ENCODE results near the gene C2orf69. TPM values are rescaled to one million over a fixed set of nuclear protein-coding genes. Genes with fewer than 3 reads are reported as not detected.
A peak's percentile ranks its signal among the peaks of the same experiment; 100 is the strongest.

The C2orf69 gene
- 20.3 and 21.8 TPM in 2 replicates for total RNA-seq

- Histone ChIP-seq H3K27ac (ENCODE audit: low read depth, low read length) (peak within 1 kb of the TSS; percentile 94), H3K79me2 (ENCODE audit: insufficient read depth, low read length) (peaks cover 46% of the 10 kb centered on the region), H3K4me1 (ENCODE audit: insufficient read depth, low read length) (peaks cover 16% of the 10 kb centered on the region), H3K4me2 (ENCODE audit: insufficient read depth, low read length) (peak within 1 kb of the TSS; percentile 93), H3K4me3 (ENCODE audit: insufficient read depth, low read length) (peak within 1 kb of the TSS; percentile 79), H3K27me3 (ENCODE audit: insufficient read depth, low read length) (no peaks in the 10 kb centered on the region), H4K20me1 (ENCODE audit: insufficient read depth, low read length) (peaks cover 13% of the 10 kb centered on the region), H3K9me3 (ENCODE audit: low read depth, low read length) (no peaks in the 10 kb centered on the region), H3K36me3 (ENCODE audit: insufficient read depth, low read length) (no peaks in the 10 kb centered on the region), H2AFZ (ENCODE audit: low read length) (peak within 1 kb of the TSS; percentile 84)
- no peak for TF ChIP-seq CTCF (IDR thresholded peaks at IDR 0.05; ENCODE audit: extremely low read depth, low read depth, low read length)
- peak; percentile 98 for DNase-seq (ENCODE audit: insufficient read length, low spot score, missing footprints)
These were observed at the start of gene C2orf69 for GRCh38 chr2:199911052-199911876. Gene C2orf69, plus strand, starts transcription at chr2:199911293. Its CDS starts 146 bp downstream, at chr2:199911439.

- DNase-seq (ENCODE audit: insufficient read length, low spot score, missing footprints), result no peak
- Histone ChIP-seq H3K36me3 (ENCODE audit: insufficient read depth, low read length) (no peaks in the 10 kb centered on the region), H3K27ac (ENCODE audit: low read depth, low read length) (no peak overlapping the region), H3K27me3 (ENCODE audit: insufficient read depth, low read length) (no peaks in the 10 kb centered on the region), H3K4me3 (ENCODE audit: insufficient read depth, low read length) (no peak overlapping the region), H4K20me1 (ENCODE audit: insufficient read depth, low read length) (no peaks in the 10 kb centered on the region), H3K4me2 (ENCODE audit: insufficient read depth, low read length) (no peak overlapping the region), H2AFZ (ENCODE audit: low read length) (no peak overlapping the region), H3K4me1 (ENCODE audit: insufficient read depth, low read length) (no peaks in the 10 kb centered on the region), H3K79me2 (ENCODE audit: insufficient read depth, low read length) (no peaks in the 10 kb centered on the region), H3K9me3 (ENCODE audit: low read depth, low read length) (no peaks in the 10 kb centered on the region)
- no peak for TF ChIP-seq CTCF (IDR thresholded peaks at IDR 0.05; ENCODE audit: extremely low read depth, low read depth, low read length)
These were observed 48.3 kb upstream of the C2orf69 start for GRCh38 chr2:199862788-199863187.

DNA sequence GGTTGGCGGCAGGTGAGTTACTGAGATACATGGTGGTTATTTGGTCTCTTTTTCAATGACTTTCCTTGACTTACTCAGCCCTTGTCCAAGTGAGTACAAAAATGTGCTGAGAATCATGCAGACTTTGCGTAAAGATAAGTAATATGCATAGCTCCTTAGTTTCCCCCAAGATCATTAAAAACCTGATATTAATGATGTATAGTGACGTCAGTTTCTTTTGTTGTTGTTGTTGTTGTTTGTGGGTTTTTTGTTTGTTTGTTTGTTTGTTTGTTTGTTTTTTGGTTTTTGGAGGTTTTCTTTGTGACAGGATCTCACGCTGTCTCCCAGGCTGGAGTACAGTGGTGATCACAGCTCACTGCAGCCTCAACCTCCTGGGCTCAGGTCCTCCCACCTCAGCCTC lies 45.2 kb upstream of the C2orf69 start:
- no peak for DNase-seq (ENCODE audit: insufficient read length, low spot score, missing footprints)
- H3K27me3 ChIP-seq (ENCODE audit: insufficient read depth, low read length), result no peaks in the 10 kb centered on the region
- no peak overlapping the region for H2AFZ ChIP-seq (ENCODE audit: low read length)
- no peaks in the 10 kb centered on the region for H4K20me1 ChIP-seq (ENCODE audit: insufficient read depth, low read length)
- no peaks in the 10 kb centered on the region for H3K79me2 ChIP-seq (ENCODE audit: insufficient read depth, low read length)
- no peaks in the 10 kb centered on the region for H3K36me3 ChIP-seq (ENCODE audit: insufficient read depth, low read length)
- H3K4me3 ChIP-seq (ENCODE audit: insufficient read depth, low read length), result no peak overlapping the region
- no peaks in the 10 kb centered on the region for H3K4me1 ChIP-seq (ENCODE audit: insufficient read depth, low read length)
- H3K4me2 ChIP-seq (ENCODE audit: insufficient read depth, low read length), result no peak overlapping the region
- no peaks in the 10 kb centered on the region for H3K9me3 ChIP-seq (ENCODE audit: low read depth, low read length)
- TF ChIP-seq CTCF (IDR thresholded peaks at IDR 0.05; ENCODE audit: extremely low read depth, low read depth, low read length), result no peak
- no peak overlapping the region for H3K27ac ChIP-seq (ENCODE audit: low read depth, low read length)

DNA sequence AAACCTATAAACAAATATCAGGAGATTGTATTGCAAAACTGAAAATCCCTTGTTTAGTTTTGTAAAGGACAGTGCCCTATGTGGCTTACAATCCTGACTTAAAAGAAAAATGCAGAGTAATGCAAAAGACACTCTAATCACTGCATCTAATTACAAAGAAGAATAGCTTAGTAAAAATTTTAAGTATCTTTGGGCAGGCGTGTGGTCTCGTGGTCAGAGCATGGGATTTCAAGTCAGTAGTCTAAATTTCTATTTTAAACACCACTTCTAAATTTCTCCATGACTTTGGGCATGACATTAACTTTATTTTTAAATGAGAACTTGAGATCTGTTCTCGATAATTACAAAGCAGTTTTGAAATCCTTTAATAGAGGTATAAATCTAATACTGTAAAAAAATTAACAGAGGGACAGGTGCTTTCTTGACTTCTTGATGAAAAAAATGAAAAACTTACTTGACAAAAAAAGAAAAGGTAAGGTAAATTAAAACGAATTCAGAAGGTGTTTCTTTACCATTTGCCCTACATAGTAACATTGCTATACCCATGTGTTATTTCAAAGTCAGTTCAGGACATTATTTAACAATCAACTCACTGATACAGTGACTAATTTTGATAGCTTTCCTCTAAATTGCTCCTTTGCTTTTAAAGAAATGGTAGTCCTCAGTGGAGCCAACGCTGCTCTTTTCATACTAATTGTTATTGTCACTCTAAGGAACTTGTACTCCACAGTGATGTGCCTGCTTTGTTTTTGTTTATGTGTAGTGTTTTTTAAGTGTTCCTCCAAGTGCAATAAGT lies 42.5 kb upstream of the C2orf69 start:
- no peaks in the 10 kb centered on the region for H3K27me3 ChIP-seq (ENCODE audit: insufficient read depth, low read length)
- no peak for TF ChIP-seq CTCF (IDR thresholded peaks at IDR 0.05; ENCODE audit: extremely low read depth, low read depth, low read length)
- H3K4me3 ChIP-seq (ENCODE audit: insufficient read depth, low read length), result no peak overlapping the region
- H3K79me2 ChIP-seq (ENCODE audit: insufficient read depth, low read length), result no peaks in the 10 kb centered on the region
- no peak overlapping the region for H3K27ac ChIP-seq (ENCODE audit: low read depth, low read length)
- H3K4me2 ChIP-seq (ENCODE audit: insufficient read depth, low read length), result no peak overlapping the region
- H3K9me3 ChIP-seq (ENCODE audit: low read depth, low read length), result no peaks in the 10 kb centered on the region
- no peak overlapping the region for H2AFZ ChIP-seq (ENCODE audit: low read length)
- H4K20me1 ChIP-seq (ENCODE audit: insufficient read depth, low read length), result no peaks in the 10 kb centered on the region
- no peaks in the 10 kb centered on the region for H3K36me3 ChIP-seq (ENCODE audit: insufficient read depth, low read length)
- no peaks in the 10 kb centered on the region for H3K4me1 ChIP-seq (ENCODE audit: insufficient read depth, low read length)
- DNase-seq (ENCODE audit: insufficient read length, low spot score, missing footprints), result no peak
